ENCODE data around the gene GLIPR1L2. TPM values are rescaled to one million over a fixed set of nuclear protein-coding genes. Genes with fewer than 3 reads are reported as not detected.

Gene GLIPR1L2
- total and polyA plus RNA-seq, 2 of the 8 experiments (the other 6 are each of a cell fraction or from before 2014, with no cell fraction given): 0.09 TPM; not detected in 1

GRCh38 chr12:75478116-75478794 lies 87.4 kb downstream of the GLIPR1L2 start:
- Histone ChIP-seq H3K14ac (ENCODE audit: insufficient read length) (no peak overlapping the region), H3K36me3 (ENCODE audit: control insufficient read depth in 2 of 4, insufficient read depth in 4 of 4, low read length in 3 of 4) (no peaks in the 10 kb centered on the region), H3K79me2 (ENCODE audit: control insufficient read depth in 1 of 2, insufficient read depth in 2 of 2, low read length in 2 of 2) (no peaks in the 10 kb centered on the region), H2BK5ac (ENCODE audit: low read depth, low read length) (no peak overlapping the region), H2BK15ac (ENCODE audit: low read length) (no peak overlapping the region), H3K23me2 (ENCODE audit: low read depth, low read length) (no peaks in the 10 kb centered on the region), H4K8ac (ENCODE audit: extremely low read depth, insufficient read depth, low read length) (no peak overlapping the region), H3K56ac (replicated peaks; ENCODE audit: insufficient read length, low read depth, low read length) (no peak overlapping the region), H3K4me3 (ENCODE audit: extremely low read depth in 1 of 4, insufficient read depth in 2 of 4, low read depth in 3 of 4, low read length in 4 of 4) (no peak overlapping the region), H2BK12ac (ENCODE audit: low read depth, low read length) (no peak overlapping the region), H2AK5ac (ENCODE audit: low read depth, low read length) (no peak overlapping the region), H4K20me1 (replicated peaks in 1 of 2; ENCODE audit: control insufficient read depth in 1 of 2, insufficient read depth in 2 of 2, low read length in 2 of 2) (no peaks in the 10 kb centered on the region), H2BK120ac (replicated peaks; ENCODE audit: low read depth, low read length) (no peak overlapping the region), H2BK20ac (ENCODE audit: low read length) (no peak overlapping the region), H3K4ac (replicated peaks; ENCODE audit: insufficient read length, low read depth, low read length) (no peak overlapping the region), H3K4me1 (replicated peaks in 1 of 4; ENCODE audit: control insufficient read depth in 3 of 4, insufficient read depth in 4 of 4, low read length in 3 of 4) (peaks cover 0 to 3% (median 0%) of the 10 kb centered on the region in 4 experiments; a peak in 2 of 7 replicates), H4K91ac (replicated peaks; ENCODE audit: insufficient read length, low read length) (no peak overlapping the region), H3K18ac (ENCODE audit: extremely low read depth, low read length) (no peak overlapping the region), H4K5ac (ENCODE audit: insufficient read length, low read depth, low read length) (no peak overlapping the region), H2AFZ (ENCODE audit: low read length) (0 out of 2 replicates have a peak overlapping the region, but pooled peaks have one; percentile 14), H3K79me1 (ENCODE audit: low read depth, low read length) (no peaks in the 10 kb centered on the region), H3K27me3 (replicated peaks in 1 of 4; ENCODE audit: control insufficient read depth in 3 of 4, extremely low read depth in 1 of 4, insufficient read depth in 3 of 4, low read length in 3 of 4) (no peaks in the 10 kb centered on the region), H3K9me3 (ENCODE audit: insufficient read depth in 2 of 2, low read depth in 1 of 2, low read length in 1 of 2) (no peaks in the 10 kb centered on the region), H3K9ac (replicated peaks in 1 of 4; ENCODE audit: extremely low read depth in 1 of 4, low read depth in 3 of 4, low read length in 3 of 4) (no peak overlapping the region), H3K23ac (ENCODE audit: insufficient read length) (no peak overlapping the region), H3K27ac (ENCODE audit: low read depth, low read length) (no peak overlapping the region), H3K4me2 (ENCODE audit: insufficient read depth in 1 of 2, low read depth in 2 of 2, low read length in 2 of 2) (no peak overlapping the region)
- no peak for FAIRE-seq
- no peak for TF ChIP-seq POU5F1 (IDR thresholded peaks at IDR 0.05; ENCODE audit: low read depth, low read length)
- TF ChIP-seq HDAC2 (IDR thresholded peaks at IDR 0.05; ENCODE audit: borderline replicate concordance in 1 of 2, low read depth in 2 of 2, low read length in 2 of 2): no peak
- no peak for TF ChIP-seq CHD2 (IDR thresholded peaks at IDR 0.05; ENCODE audit: low read length)
- no peak for TF ChIP-seq TBP (IDR thresholded peaks at IDR 0.05; ENCODE audit: low read depth, low read length)
- no peak for TF ChIP-seq ASH2L (IDR thresholded peaks at IDR 0.05; ENCODE audit: low read length)
- DNase-seq (ENCODE audit: low read depth in 1 of 2, low spot score in 2 of 2): no peak
- WGBS, 2 experiments (ENCODE audit: extremely low coverage in 1 of 2, insufficient coverage in 1 of 2, insufficient read length in 1 of 2, insufficient replicate concordance in 2 of 2, low coverage in 1 of 2, low lambda C conversion rate in 2 of 2, missing lambda C conversion rate in 1 of 2): 91% methylated on average over 5 of the region's 5 CpGs; no CpG with 5 or more reads in 1 of the 2 experiments
- ChIA-PET CTCF (ENCODE audit: partially characterized antibody) (interaction anchor here (0.8 kb wide), 1 partner anchor 87 kb away, joined by 5 read pairs; no protein-coding TSS in a partner anchor), POLR2A (ENCODE audit: partially characterized antibody) (no interaction called here)

Data from H1 (cell line).